Cardiac muscle cell (in vitro differentiated cells and primary cell): Measurements from ENCODE around the gene ADAM12. TPM values are rescaled to one million over a fixed set of nuclear protein-coding genes. Genes with fewer than 3 reads are reported as not detected.

Experiments used
- DNase-seq, 2 donors: peaks; one replicate each; pipeline versions ENCODE4 v3.0.0 to v3.0.0-alpha.2; 2010 to 2017; ENCODE audit warnings: low read depth in 1 of 2, low spot score in 1 of 2
- H3K27ac ChIP-seq: fragments of 200-600 bp; sonication (generic); 2 replicates; pipeline ENCODE4 v1.5.1; 2016
- H3K27me3 ChIP-seq: fragments of 200-600 bp; sonication (generic); 2 replicates; pipeline ENCODE4 v1.6.0; 2016; ENCODE audit warnings: control low read depth
- H3K36me3 ChIP-seq: fragments of 200-600 bp; sonication (generic); 2 replicates; pipeline ENCODE4 v1.5.1; 2016; ENCODE audit warnings: control low read depth
- H3K4me1 ChIP-seq: fragments of 200-600 bp; sonication (generic); 2 replicates; pipeline ENCODE4 v1.8.1; 2017; ENCODE audit warnings: low read depth, mild to moderate bottlenecking, mixed run types
- H3K4me3 ChIP-seq: fragments of 200-600 bp; sonication (generic); 2 replicates; pipeline ENCODE4 v1.5.1; 2016; ENCODE audit warnings: mild to moderate bottlenecking
- H3K9me3 ChIP-seq: fragments of 200-600 bp; sonication (generic); 2 replicates; pipeline ENCODE4 v1.5.1; 2017; ENCODE audit warnings: low read depth, mild to moderate bottlenecking, control low read depth
- polyA plus RNA-seq: library from polyadenylated mRNA; unstranded; fragments of >200 nt; fragmentation: Nextera tagmentation; extraction: Ambion mirVana; gene quantifications from 2 replicates; pipeline ENCODE4 v1.2.1, GENCODE V29; 2016
- total RNA-seq: library from RNA; depleted of rRNA; stranded (reverse); fragments of >200 nt; gene quantifications from 2 replicates; pipeline ENCODE4 v1.2.3, GENCODE V29; 2016
- TF ChIP-seq, protein P1 (sequence below): IDR thresholded peaks from 2 replicates; pipeline ENCODE4 v1.5.1; 2012; ENCODE audit warnings: low read depth, mild to moderate bottlenecking, low read length

ADAM12 gene
- total and polyA plus RNA-seq, 2 experiments from 2014 or later: 0.18 to 1.1 TPM

DNA sequence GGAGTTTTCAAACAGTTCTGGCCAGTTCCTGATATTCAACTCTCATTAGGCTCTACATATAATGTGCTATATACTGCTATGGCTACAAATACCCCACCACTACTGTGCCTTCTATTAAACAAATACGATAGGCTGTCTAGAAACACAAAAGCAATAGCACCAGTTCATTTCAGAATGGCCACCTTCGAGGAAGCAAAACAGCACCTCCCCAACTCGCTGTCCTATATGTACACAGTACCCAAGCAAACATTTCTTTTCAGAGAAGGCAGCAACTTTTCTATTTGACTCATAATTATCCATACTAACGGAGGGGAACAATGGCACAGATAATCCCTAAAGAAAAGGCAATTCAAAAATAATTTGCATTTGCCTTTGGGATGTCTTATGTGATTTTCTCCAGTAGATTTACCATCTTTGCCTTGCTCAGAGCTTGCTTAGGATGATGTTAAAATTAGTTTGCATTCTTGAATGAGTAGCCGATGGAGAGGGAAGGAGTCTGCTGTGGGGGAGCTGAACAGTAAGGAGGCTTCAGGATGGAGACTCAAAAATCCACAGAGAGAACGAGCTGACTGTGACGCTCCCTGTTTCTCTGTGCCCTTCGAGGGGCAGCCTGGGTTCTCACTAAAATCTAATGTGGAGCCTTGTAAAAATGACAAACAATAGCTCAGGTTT, 273.3 kb downstream of the ADAM12 start:
- Histone ChIP-seq H3K27ac (no peak overlapping the region), H3K36me3 (no peaks in the 10 kb centered on the region), H3K4me3 (no peak overlapping the region), H3K4me1 (no peaks in the 10 kb centered on the region), H3K27me3 (no peaks in the 10 kb centered on the region), H3K9me3 (no peaks in the 10 kb centered on the region)
- TF ChIP-seq, protein P1, sequence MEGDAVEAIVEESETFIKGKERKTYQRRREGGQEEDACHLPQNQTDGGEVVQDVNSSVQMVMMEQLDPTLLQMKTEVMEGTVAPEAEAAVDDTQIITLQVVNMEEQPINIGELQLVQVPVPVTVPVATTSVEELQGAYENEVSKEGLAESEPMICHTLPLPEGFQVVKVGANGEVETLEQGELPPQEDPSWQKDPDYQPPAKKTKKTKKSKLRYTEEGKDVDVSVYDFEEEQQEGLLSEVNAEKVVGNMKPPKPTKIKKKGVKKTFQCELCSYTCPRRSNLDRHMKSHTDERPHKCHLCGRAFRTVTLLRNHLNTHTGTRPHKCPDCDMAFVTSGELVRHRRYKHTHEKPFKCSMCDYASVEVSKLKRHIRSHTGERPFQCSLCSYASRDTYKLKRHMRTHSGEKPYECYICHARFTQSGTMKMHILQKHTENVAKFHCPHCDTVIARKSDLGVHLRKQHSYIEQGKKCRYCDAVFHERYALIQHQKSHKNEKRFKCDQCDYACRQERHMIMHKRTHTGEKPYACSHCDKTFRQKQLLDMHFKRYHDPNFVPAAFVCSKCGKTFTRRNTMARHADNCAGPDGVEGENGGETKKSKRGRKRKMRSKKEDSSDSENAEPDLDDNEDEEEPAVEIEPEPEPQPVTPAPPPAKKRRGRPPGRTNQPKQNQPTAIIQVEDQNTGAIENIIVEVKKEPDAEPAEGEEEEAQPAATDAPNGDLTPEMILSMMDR: no peak
- no peak for DNase-seq

GRCh38 chr10:126111516-126111915, 276.8 kb downstream of the ADAM12 start:
- H3K27ac ChIP-seq: no peak overlapping the region
- no peak for DNase-seq

GRCh38 chr10:126110489-126111180, 277.6 kb downstream of the ADAM12 start:
- peak in 1 of 2 donors; percentile 70 for DNase-seq
- no peaks in the 10 kb centered on the region for H3K27me3 ChIP-seq
- no peaks in the 10 kb centered on the region for H3K36me3 ChIP-seq
- H3K9me3 ChIP-seq: no peaks in the 10 kb centered on the region
- no peak overlapping the region for H3K4me3 ChIP-seq
- TF ChIP-seq, protein P1: no peak
- no peak overlapping the region for H3K27ac ChIP-seq
- no peaks in the 10 kb centered on the region for H3K4me1 ChIP-seq

More at GRCh38 chr10:126111516-126111915, 276.8 kb downstream of the ADAM12 start:
- no peaks in the 10 kb centered on the region for H3K36me3 ChIP-seq
- no peaks in the 10 kb centered on the region for H3K4me1 ChIP-seq
- no peaks in the 10 kb centered on the region for H3K27me3 ChIP-seq
- no peak overlapping the region for H3K4me3 ChIP-seq
- TF ChIP-seq, protein P1: no peak
- H3K9me3 ChIP-seq: no peaks in the 10 kb centered on the region

DNA sequence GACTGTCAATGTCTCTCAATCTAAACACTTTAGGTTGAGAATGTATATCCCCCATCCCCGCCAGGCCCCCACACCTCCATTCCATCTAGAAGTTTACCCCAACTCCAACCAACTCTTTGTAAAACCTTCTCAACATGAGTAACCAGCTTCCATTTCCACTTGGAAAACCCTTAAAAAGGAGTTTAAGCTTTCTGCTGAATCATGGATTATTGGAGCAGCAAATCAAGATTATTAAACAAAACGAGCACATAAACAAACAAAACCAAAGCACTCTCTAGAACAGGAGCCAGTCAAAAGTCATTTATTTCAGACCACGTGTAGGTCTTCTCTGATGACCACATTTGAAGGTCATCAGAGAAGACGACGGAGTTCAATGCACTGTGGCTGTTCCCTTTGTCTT, 278.4 kb downstream of the ADAM12 start:
- no peak overlapping the region for H3K27ac ChIP-seq

GRCh38 chr10:126108693-126109092, 279.6 kb downstream of the ADAM12 start:
- H3K27me3 ChIP-seq: no peaks in the 10 kb centered on the region
- TF ChIP-seq, protein P1: no peak
- H3K27ac ChIP-seq: no peak overlapping the region
- H3K4me3 ChIP-seq: no peak overlapping the region
- H3K9me3 ChIP-seq: no peaks in the 10 kb centered on the region
- no peak for DNase-seq
- no peaks in the 10 kb centered on the region for H3K36me3 ChIP-seq
- no peaks in the 10 kb centered on the region for H3K4me1 ChIP-seq

More for the DNA sequence above, 278.4 kb downstream of the ADAM12 start:
- no peak overlapping the region for H3K4me3 ChIP-seq
- no peaks in the 10 kb centered on the region for H3K9me3 ChIP-seq
- no peak for DNase-seq
- TF ChIP-seq, protein P1: no peak
- H3K27me3 ChIP-seq: no peaks in the 10 kb centered on the region
- H3K4me1 ChIP-seq: no peaks in the 10 kb centered on the region
- H3K36me3 ChIP-seq: no peaks in the 10 kb centered on the region
